Measurements from ENCODE around the gene THOC6. TPM values are rescaled to one million over a fixed set of nuclear protein-coding genes. Genes with fewer than 3 reads are reported as not detected.

THOC6 gene
- total RNA-seq, 1 experiment from 2014 or later: 68.2 TPM

- no peak overlapping the region for H2BK5ac ChIP-seq (ENCODE audit: insufficient read length, low read length)
- no peak overlapping the region for H3K18ac ChIP-seq (ENCODE audit: insufficient read length, low read depth, low read length)
- H3K4me1 ChIP-seq (ENCODE audit: insufficient read depth, low read length): no peaks in the 10 kb centered on the region; the same call in 1 of the 2 replicates
- H2BK120ac ChIP-seq (ENCODE audit: low read depth, low read length, poor library complexity, severe bottlenecking): no peak overlapping the region
- WGBS (ENCODE audit: extremely low coverage, insufficient read length, low lambda C conversion rate): no CpG with 5 or more reads among the region's 19 CpGs
- no peak overlapping the region for H2BK12ac ChIP-seq (ENCODE audit: insufficient read length, low read depth, low read length)
- H2AFZ ChIP-seq (ENCODE audit: low read length): no peak overlapping the region
- H3K4me3 Mint-ChIP-seq: peak overlapping the region; percentile 66 to 79
- no peak overlapping the region for H2BK20ac ChIP-seq (ENCODE audit: low read depth, low read length, poor library complexity, severe bottlenecking)
- TF ChIP-seq, protein P1, sequence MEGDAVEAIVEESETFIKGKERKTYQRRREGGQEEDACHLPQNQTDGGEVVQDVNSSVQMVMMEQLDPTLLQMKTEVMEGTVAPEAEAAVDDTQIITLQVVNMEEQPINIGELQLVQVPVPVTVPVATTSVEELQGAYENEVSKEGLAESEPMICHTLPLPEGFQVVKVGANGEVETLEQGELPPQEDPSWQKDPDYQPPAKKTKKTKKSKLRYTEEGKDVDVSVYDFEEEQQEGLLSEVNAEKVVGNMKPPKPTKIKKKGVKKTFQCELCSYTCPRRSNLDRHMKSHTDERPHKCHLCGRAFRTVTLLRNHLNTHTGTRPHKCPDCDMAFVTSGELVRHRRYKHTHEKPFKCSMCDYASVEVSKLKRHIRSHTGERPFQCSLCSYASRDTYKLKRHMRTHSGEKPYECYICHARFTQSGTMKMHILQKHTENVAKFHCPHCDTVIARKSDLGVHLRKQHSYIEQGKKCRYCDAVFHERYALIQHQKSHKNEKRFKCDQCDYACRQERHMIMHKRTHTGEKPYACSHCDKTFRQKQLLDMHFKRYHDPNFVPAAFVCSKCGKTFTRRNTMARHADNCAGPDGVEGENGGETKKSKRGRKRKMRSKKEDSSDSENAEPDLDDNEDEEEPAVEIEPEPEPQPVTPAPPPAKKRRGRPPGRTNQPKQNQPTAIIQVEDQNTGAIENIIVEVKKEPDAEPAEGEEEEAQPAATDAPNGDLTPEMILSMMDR (conservative IDR thresholded peaks at IDR 0.05): no peak
- H3K9ac ChIP-seq (ENCODE audit: extremely low read depth, insufficient read length, low read length): no peak overlapping the region
- H4K91ac ChIP-seq (ENCODE audit: insufficient read length, low read depth, low read length): no peak overlapping the region
- no peaks in the 10 kb centered on the region for H3K9me3 Mint-ChIP-seq
- H3K23me2 ChIP-seq (ENCODE audit: insufficient read length, low read depth, low read length, poor library complexity, severe bottlenecking): peaks cover 7% of the 10 kb centered on the region
- no peaks in the 10 kb centered on the region for H3K27me3 ChIP-seq (ENCODE audit: insufficient read depth, low read length)
- no peak overlapping the region for H4K5ac ChIP-seq (ENCODE audit: insufficient read length, low read depth, low read length)
- H3K14ac ChIP-seq (ENCODE audit: insufficient read depth, low read length): no peak overlapping the region
- no peak overlapping the region for H2BK15ac ChIP-seq (ENCODE audit: low read depth, low read length)
- H3K36me3 Mint-ChIP-seq (ENCODE audit: insufficient read depth in 1 of 3, low read depth in 3 of 3): peaks cover 3 to 5% (median 3%) of the 10 kb centered on the region in 3 experiments; a peak in 4 of 7 replicates
- H3K27ac ChIP-seq (ENCODE audit: insufficient read length, low read depth, low read length): no peak overlapping the region
- peak overlapping the region; percentile 78 for H3K4me2 ChIP-seq (ENCODE audit: insufficient read depth, insufficient read length, low read length)
- no peaks in the 10 kb centered on the region for H3K79me1 ChIP-seq (ENCODE audit: insufficient read depth, low read depth, low read length, poor library complexity, severe bottlenecking)
- H3K27ac Mint-ChIP-seq: peak overlapping the region in 1 of 3 experiments; percentile 15; a peak in 2 of 7 replicates
- peaks cover 30 to 35% of the 10 kb centered on the region in 2 experiments for H3K4me1 Mint-ChIP-seq
- DNase-seq: no peak
- H2AK5ac ChIP-seq (ENCODE audit: insufficient read length, low read length): no peak overlapping the region
- H3K79me2 ChIP-seq (ENCODE audit: insufficient read depth, low read length): no peaks in the 10 kb centered on the region
- H4K20me1 ChIP-seq (ENCODE audit: control insufficient read depth, insufficient read depth, insufficient read length): peaks cover 3% of the 10 kb centered on the region
- no peak overlapping the region for H3K56ac ChIP-seq (ENCODE audit: insufficient read length, low read depth, low read length)
- H3K23ac ChIP-seq (ENCODE audit: insufficient read length, low read depth, low read length): no peak overlapping the region
- H3K9me3 ChIP-seq (ENCODE audit: control insufficient read depth, low read depth, low read length): no peaks in the 10 kb centered on the region
- H3K27me3 Mint-ChIP-seq (ENCODE audit: low read depth): peaks cover 44% of the 10 kb centered on the region
- H3K4ac ChIP-seq (ENCODE audit: low read depth, low read length): no peak overlapping the region
- H3T11ph ChIP-seq (ENCODE audit: low read length): no peak overlapping the region
- H4K8ac ChIP-seq (replicated peaks; ENCODE audit: insufficient read length, low read depth, low read length): no peak overlapping the region
Measured at GRCh38 chr16:3035289-3035971, 11.6 kb downstream of the THOC6 start.

All from H9 (cell line).